Activated CD4-positive, alpha-beta T cell treated with anti-CD3 and anti-CD28 coated beads for 36 hours (primary cell): ENCODE results near the gene BDP1. TPM values are rescaled to one million over a fixed set of nuclear protein-coding genes. Genes with fewer than 3 reads are reported as not detected.
"Not testable (repeated sequence)": the region's sequence is repeated elsewhere in the genome, so short reads cannot be mapped to it uniquely, and the experiment has no call there.

Experiments used
- ATAC-seq: fragments of 200-7000 bp; cut with Tn5 transposase; one replicate; pipeline ENCODE4 v1.10.0; 2021; ENCODE audit warnings: mild to moderate bottlenecking, moderate library complexity
- CTCF ChIA-PET: fragments of 350-600 bp; sonication (Branson Sonifier 250); formaldehyde crosslinking; loops from one replicate; lab custom pipeline; 2021; ENCODE audit warnings: antibody characterized with exemption; lab: Charles Lee
- POLR2A ChIA-PET: fragments of 350-600 bp; sonication (Branson Sonifier 250); formaldehyde crosslinking; loops from one replicate; lab custom pipeline; 2021; ENCODE audit warnings: antibody characterized with exemption, inconsistent platforms; lab: Charles Lee
- DNase-seq: peaks from one replicate; pipeline ENCODE4 v3.0.0-alpha.2; 2020
- H3K27ac Mint-ChIP-seq: one replicate; pipeline ENCODE4 v1.8.0; 2021; ENCODE audit warnings: mixed read lengths
- H3K27me3 Mint-ChIP-seq: one replicate; pipeline ENCODE4 v1.8.0; 2021; ENCODE audit warnings: mixed read lengths
- H3K36me3 Mint-ChIP-seq: one replicate; pipeline ENCODE4 v1.8.0; 2021; ENCODE audit warnings: low read depth, mixed read lengths
- H3K4me1 Mint-ChIP-seq: one replicate; pipeline ENCODE4 v1.8.0; 2021; ENCODE audit warnings: mixed read lengths
- H3K4me3 Mint-ChIP-seq: one replicate; pipeline ENCODE4 v1.8.0; 2021; ENCODE audit warnings: mild to moderate bottlenecking, moderate library complexity, mixed read lengths
- H3K9me3 Mint-ChIP-seq: one replicate; pipeline ENCODE4 v1.8.0; 2021; ENCODE audit warnings: low read depth, mixed read lengths
- intact Hi-C, 2 experiments: fragments of 100-400 bp; cut with DNase I in 1 of 2; cut with micrococcal nuclease in 1 of 2; formaldehyde crosslinking; loops; one replicate each; pipeline versions ENCODE4 v1.14.2 to v1.15.1; 2022 to 2024; cut with DNase I, micrococcal nuclease
- total RNA-seq, 2 experiments: library from RNA; stranded (reverse); gene quantifications; one replicate each; pipeline ENCODE4 v1.2.3, GENCODE V29; 2021

Gene BDP1
- total RNA-seq, 2 experiments from 2014 or later, result 27.2 to 30.1 TPM

- intact Hi-C loops, ATAC-seq, POLR2A ChIA-PET, H3K27ac Mint-ChIP-seq, DNase-seq, H3K36me3 Mint-ChIP-seq, CTCF ChIA-PET, H3K9me3 Mint-ChIP-seq, H3K4me3 Mint-ChIP-seq: not testable (repeated sequence)
- peaks cover 26% of the 10 kb centered on the region for H3K27me3 Mint-ChIP-seq
- H3K4me1 Mint-ChIP-seq, result peaks cover 15% of the 10 kb centered on the region
Observed at GRCh38 chr5:71443891-71444290, 11.6 kb upstream of the BDP1 start.

DNA sequence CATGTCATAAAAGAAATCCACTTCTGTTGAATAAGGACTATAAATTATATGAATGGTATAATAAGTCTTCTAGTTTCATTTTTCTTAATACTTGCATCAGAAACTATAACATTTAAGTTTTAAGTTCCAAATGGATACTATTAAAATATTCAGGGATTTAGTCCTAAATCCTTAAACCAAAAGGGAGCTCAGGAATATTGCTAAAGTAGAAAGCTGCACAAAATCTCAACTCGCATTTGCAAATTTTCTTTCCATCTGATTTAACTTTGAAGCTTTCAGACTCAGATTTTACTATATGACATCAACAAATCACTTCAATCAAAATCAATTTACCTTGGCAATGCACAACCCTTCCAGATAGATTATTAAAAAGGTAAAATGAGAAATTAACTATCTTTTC, 10.4 kb upstream of the BDP1 start:
- intact Hi-C loops, H3K27ac Mint-ChIP-seq, POLR2A ChIA-PET, ATAC-seq, DNase-seq, H3K36me3 Mint-ChIP-seq, CTCF ChIA-PET, H3K9me3 Mint-ChIP-seq, H3K4me3 Mint-ChIP-seq: not testable (repeated sequence)
- Mint-ChIP-seq H3K4me1 (peaks cover 15% of the 10 kb centered on the region), H3K27me3 (peaks cover 26% of the 10 kb centered on the region)

DNA sequence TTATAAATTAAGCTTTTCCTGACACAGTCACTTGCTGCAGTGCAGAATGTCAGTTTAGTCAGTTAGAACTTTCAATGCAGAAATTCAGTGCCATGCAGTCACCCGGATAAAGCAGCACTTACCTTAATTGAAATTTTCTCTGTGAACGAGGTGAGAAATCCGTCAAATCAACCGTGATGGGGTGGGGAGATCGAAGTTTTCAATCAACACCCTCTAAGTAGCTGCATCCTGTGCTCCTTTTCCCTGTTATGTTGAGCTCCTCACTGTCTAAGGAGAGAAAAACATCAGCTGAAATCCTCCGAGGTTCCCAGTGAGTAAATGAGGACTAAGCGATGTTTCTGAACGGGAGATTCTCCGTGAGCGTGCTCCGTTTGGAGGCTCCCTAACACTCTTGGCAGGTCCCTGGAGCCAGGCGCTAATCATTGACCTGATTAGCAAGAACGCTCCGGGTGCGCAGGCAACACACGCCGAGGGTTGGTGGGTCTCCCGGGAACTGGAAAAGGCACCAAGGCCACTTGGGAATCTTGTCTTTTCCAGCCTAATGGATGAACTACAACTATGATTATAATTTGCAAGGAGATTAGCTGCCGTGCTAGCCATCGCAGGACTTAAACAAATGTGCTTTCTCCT, 9.8 kb upstream of the BDP1 start:
- ATAC-seq, POLR2A ChIA-PET, H3K36me3 Mint-ChIP-seq, DNase-seq, CTCF ChIA-PET, intact Hi-C loops, H3K4me3 Mint-ChIP-seq, H3K27ac Mint-ChIP-seq, H3K9me3 Mint-ChIP-seq: not testable (repeated sequence)
- H3K4me1 Mint-ChIP-seq, result peaks cover 15% of the 10 kb centered on the region
- peaks cover 26% of the 10 kb centered on the region for H3K27me3 Mint-ChIP-seq

DNA sequence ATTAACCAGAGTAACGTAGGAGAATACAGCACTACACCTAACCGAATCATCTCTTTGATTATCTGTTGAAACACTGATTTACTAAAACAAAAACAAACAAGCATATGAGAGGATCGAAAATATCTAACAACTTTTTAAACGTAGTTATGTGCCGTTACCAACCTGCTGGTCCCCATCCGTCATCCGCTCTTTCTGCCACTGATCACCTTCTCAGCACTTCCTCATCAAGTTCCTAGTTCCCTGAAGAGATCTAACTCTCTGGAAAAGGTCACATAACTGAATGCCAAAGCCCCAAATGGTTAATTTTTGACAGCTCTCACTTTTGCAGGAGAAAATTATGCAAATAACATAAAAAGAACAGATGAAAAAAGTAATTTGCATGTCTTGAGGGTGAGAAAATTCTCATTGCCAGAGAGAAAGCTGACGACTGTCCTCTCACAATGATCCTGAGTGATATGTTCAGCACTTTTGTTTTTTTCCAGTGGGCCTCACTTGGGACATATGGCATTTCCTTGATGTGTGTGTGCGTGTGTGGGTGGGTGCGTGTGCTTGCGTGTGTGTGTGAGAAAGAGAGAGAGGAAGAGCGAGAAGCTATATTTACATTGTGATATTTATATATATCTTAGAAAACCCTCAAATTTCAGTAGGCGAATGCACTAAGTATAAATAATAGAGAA, 8.8 kb upstream of the BDP1 start:
- H3K36me3 Mint-ChIP-seq, H3K27ac Mint-ChIP-seq, intact Hi-C loops, POLR2A ChIA-PET, H3K9me3 Mint-ChIP-seq, CTCF ChIA-PET, DNase-seq: not testable (repeated sequence)
- Mint-ChIP-seq H3K4me3 (peak overlapping the region; percentile 0), H3K27me3 (peaks cover 24% of the 10 kb centered on the region), H3K4me1 (peaks cover 15% of the 10 kb centered on the region)
- peak; percentile 13 for ATAC-seq

DNA sequence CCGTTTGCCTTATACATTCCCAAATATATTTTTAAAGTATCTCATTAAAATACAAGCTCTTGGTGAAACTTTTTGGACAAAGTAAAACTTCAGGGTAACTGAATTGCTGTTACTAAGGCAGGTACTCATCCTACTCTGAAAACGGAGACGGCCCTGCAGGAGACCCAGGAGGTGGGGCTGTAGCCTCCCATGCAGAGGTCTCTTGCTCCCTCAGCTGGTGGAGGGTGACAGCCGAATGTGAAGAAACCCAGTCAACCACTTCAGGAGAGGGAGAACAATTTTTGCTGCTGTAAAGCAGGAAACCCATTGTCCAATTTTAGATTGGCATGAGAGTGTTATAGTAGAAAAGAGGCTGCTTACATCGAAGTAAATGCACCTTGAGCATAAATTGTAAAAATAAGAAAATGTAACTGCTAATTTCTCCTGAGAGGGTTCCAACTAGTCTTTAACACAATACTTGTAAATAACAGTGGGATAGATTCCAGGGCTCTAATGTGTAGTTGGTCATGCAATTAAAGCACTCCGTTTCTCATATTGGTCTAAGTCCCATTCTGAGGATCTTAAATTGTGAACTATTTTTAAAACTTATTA, 8.1 kb upstream of the BDP1 start:
- DNase-seq, result peak; percentile 75
- H3K9me3 Mint-ChIP-seq, H3K27ac Mint-ChIP-seq, H3K36me3 Mint-ChIP-seq, POLR2A ChIA-PET, H3K4me3 Mint-ChIP-seq, intact Hi-C loops: not testable (repeated sequence)
- CTCF ChIA-PET, result interaction anchor here (3.5 kb wide), 1 partner anchor 13 kb away, joined by 10 read pairs; no protein-coding TSS in a partner anchor
- Mint-ChIP-seq H3K4me1 (peaks cover 15% of the 10 kb centered on the region), H3K27me3 (peaks cover 29% of the 10 kb centered on the region)
- ATAC-seq, result peak; percentile 100

GRCh38 chr5:71452876-71453275, 2.6 kb upstream of the BDP1 start:
- CTCF ChIA-PET, result no interaction called here

GRCh38 chr5:71454913-71455312, 538 bp upstream of the BDP1 start:
- Mint-ChIP-seq H3K36me3 (peaks cover 22% of the 10 kb centered on the region), H3K27me3 (peaks cover 9% of the 10 kb centered on the region), H3K9me3 (no peaks in the 10 kb centered on the region), H3K4me1 (peaks cover 20% of the 10 kb centered on the region), H3K27ac (peak overlapping the region; percentile 99), H3K4me3 (peak overlapping the region; percentile 93)
- ChIA-PET POLR2A (interaction anchor here (0.9 to 1.1 kb wide), 2 partner anchors 87 to 1016 kb away, joined by 3 read pairs; no protein-coding TSS in a partner anchor), CTCF (no interaction called here)
- DNase-seq, result no peak
- ATAC-seq, result no peak
- intact Hi-C loops, result loop anchor here (1.0 to 10.0 kb wide), 3 partner anchors 132 to 850 kb away; partner anchors contain the start of gene MCCC2 (in 2 of the 2)

More at GRCh38 chr5:71452876-71453275, 2.6 kb upstream of the BDP1 start:
- POLR2A ChIA-PET, result interaction anchor here (0.7 kb wide), 1 partner anchor 123 kb away, joined by 9 read pairs; no protein-coding TSS in a partner anchor
- no peak for DNase-seq
- no peak overlapping the region for H3K27ac Mint-ChIP-seq
- H3K27me3 Mint-ChIP-seq, result peaks cover 10% of the 10 kb centered on the region
- H3K4me3 Mint-ChIP-seq, result no peak overlapping the region
- H3K36me3 Mint-ChIP-seq, result peaks cover 8% of the 10 kb centered on the region
- intact Hi-C loops, result loop anchor here (10.0 kb wide), 1 partner anchor 852 kb away; no protein-coding TSS in a partner anchor
- peaks cover 14% of the 10 kb centered on the region for H3K4me1 Mint-ChIP-seq
- no peak for ATAC-seq
- H3K9me3 Mint-ChIP-seq, result no peaks in the 10 kb centered on the region

GRCh38 chr5:71456362-71456743, 902 bp downstream of the BDP1 start:
- ATAC-seq (no peak), DNase-seq (no peak)
- intact Hi-C loops, result loop anchor here (10.0 kb wide), 1 partner anchor 848 kb away; no protein-coding TSS in a partner anchor
- CTCF ChIA-PET, result interaction anchor here (1.0 kb wide), 1 partner anchor 20 kb away, joined by 4 read pairs; no protein-coding TSS in a partner anchor
- H3K9me3 Mint-ChIP-seq, result no peaks in the 10 kb centered on the region
- POLR2A ChIA-PET, result no interaction called here
- H3K36me3 Mint-ChIP-seq, result peaks cover 27% of the 10 kb centered on the region
- peaks cover 5% of the 10 kb centered on the region for H3K27me3 Mint-ChIP-seq
- H3K27ac Mint-ChIP-seq, result peak overlapping the region; percentile 97
- peak overlapping the region; percentile 93 for H3K4me3 Mint-ChIP-seq
- peaks cover 20% of the 10 kb centered on the region for H3K4me1 Mint-ChIP-seq

DNA sequence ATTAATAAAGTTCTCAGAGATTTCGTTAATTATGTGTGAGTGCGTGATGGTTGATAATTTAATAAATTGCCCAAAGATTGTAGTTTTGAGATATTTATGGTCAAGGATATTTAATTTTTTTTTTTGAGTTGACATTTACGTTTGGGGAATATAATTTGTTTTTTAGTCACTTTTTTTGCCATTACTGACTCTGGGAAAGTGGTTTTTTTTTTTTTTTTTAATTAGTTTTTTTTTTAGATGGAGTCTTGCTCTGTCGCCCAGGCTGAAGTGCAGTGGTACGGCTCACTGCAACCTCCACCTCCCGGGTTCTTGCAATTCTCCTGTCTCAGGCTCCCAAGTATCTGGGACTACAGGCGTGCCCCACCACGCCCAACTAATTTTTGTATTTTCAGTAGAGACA, 1.7 kb downstream of the BDP1 start:
- H3K27me3 Mint-ChIP-seq, result peaks cover 1% of the 10 kb centered on the region
- H3K27ac Mint-ChIP-seq, result no peak overlapping the region
- no peaks in the 10 kb centered on the region for H3K9me3 Mint-ChIP-seq
- H3K4me1 Mint-ChIP-seq, result peaks cover 20% of the 10 kb centered on the region
- peak overlapping the region; percentile 93 for H3K4me3 Mint-ChIP-seq
- intact Hi-C loops, result loop anchor here (10.0 kb wide), 1 partner anchor 848 kb away; no protein-coding TSS in a partner anchor
- ChIA-PET POLR2A (no interaction called here), CTCF (no interaction called here)
- DNase-seq (no peak), ATAC-seq (no peak)
- peaks cover 27% of the 10 kb centered on the region for H3K36me3 Mint-ChIP-seq

GRCh38 chr5:71460693-71461092, 5.2 kb downstream of the BDP1 start:
- CTCF ChIA-PET, result interaction anchor here (0.7 to 3.3 kb wide), 6 partner anchors 11 to 57 kb away, joined by 3 to 13 read pairs (median 5); no protein-coding TSS in a partner anchor
- Mint-ChIP-seq H3K27ac (no peak overlapping the region), H3K4me1 (peaks cover 17% of the 10 kb centered on the region), H3K27me3 (no peaks in the 10 kb centered on the region), H3K9me3 (no peaks in the 10 kb centered on the region), H3K4me3 (no peak overlapping the region), H3K36me3 (peaks cover 36% of the 10 kb centered on the region)
- POLR2A ChIA-PET, result no interaction called here
- DNase-seq (no peak), ATAC-seq (no peak)
- intact Hi-C loops, result no loop called here

- DNase-seq (no peak), ATAC-seq (no peak)
- Mint-ChIP-seq H3K4me3 (no peak overlapping the region), H3K9me3 (no peaks in the 10 kb centered on the region), H3K36me3 (peaks cover 39% of the 10 kb centered on the region), H3K27me3 (no peaks in the 10 kb centered on the region), H3K27ac (no peak overlapping the region), H3K4me1 (peaks cover 15% of the 10 kb centered on the region)
- POLR2A ChIA-PET, result interaction anchor here (0.6 kb wide), 1 partner anchor 25 kb away, joined by 3 read pairs; no protein-coding TSS in a partner anchor
- intact Hi-C loops, result no loop called here
- CTCF ChIA-PET, result interaction anchor here (0.8 to 3.3 kb wide), 4 partner anchors 13 to 57 kb away, joined by 3 to 13 read pairs (median 8); no protein-coding TSS in a partner anchor
Observed at GRCh38 chr5:71461360-71461759, 5.9 kb downstream of the BDP1 start.
